ENCODE results near the gene SUZ12.
"Not testable (repeated sequence)": the region's sequence is repeated elsewhere in the genome, so short reads cannot be mapped to it uniquely, and the experiment has no call there.

Gene SUZ12

DNA sequence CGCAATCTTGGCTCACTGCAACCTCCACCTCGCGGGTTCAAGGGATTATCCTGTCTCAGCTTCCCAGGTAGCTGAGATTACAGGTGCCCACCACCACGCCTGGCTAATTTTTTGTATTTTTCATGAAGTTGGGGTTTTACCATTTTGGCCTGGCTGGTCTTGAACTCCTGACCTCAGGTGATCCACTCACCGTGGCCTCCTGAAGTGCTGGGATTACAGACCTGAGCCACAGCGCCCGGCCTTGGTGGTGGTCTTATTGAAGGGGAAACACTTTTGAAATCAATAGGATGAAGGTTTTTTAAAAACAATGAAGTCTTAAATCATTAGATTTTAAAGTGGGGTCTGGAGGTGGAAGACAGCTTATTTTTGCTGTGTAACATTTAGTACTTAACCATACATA lies 5.6 kb downstream of the SUZ12 start:
- in situ Hi-C loops (cut with HindIII; ENCODE audit: low sequenced_read_pairs) = not testable (repeated sequence)

DNA sequence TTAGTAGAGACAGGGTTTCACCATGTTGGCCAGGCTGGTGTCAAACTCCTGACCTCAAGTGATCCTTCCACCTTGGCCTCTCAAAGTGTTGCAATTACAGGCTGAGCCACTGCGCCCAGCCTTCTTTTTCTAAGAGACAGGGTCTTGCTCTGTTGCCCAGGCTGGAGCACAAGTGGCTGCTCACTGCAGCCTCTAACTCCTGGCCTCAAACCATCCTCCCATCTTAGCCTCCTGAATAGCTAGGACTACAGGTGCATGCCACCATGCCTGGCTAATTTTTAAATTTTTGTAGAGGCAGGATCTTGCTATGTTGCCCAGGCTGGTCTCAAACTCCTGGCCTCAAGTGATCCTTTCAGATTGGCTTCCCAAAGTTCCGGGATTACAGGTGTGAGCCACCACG lies 15.1 kb downstream of the SUZ12 start:
- in situ Hi-C loops (cut with HindIII; ENCODE audit: low sequenced_read_pairs) = not testable (repeated sequence)

DNA sequence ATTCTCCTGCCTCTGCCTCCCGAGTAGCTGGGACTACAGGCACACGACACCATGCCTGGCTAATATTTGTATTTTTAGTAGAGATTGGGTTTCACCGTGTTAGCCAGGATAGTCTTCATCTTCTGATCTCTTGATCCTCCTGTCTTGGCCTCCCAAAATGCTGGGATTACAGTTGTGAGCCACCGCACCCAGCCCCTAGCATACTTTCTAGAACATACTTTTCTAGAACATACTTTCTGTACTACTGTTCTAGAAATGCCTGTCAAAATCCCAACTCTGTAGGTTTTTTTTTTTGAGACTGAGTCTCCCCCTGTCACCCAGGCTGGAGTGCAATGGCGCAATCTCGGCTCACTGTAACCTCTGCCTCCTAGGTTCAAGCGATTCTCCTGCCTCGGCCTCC lies 27.3 kb downstream of the SUZ12 start:
- in situ Hi-C loops (cut with HindIII; ENCODE audit: low sequenced_read_pairs) = not testable (repeated sequence)

DNA sequence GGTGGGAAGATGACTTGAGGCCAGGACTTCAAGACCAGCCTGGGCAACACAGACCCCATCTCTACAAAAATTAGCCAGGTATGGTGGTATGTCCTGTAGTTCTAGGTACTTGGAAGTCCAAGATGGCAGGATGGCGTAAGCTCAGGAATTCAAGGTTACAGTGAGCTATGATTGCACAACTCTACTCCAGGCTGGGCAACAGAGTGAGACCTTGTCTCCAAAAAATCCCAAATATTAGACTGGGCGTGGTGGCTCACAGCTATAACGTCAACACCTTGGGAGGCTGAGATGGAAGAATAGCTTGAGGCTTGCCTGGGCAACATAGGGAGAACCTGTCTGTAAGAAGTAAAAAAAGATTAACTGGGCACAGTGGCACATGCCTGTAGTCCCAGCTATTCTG lies 30.8 kb downstream of the SUZ12 start:
- in situ Hi-C loops (cut with HindIII; ENCODE audit: low sequenced_read_pairs) = no loop called here

DNA sequence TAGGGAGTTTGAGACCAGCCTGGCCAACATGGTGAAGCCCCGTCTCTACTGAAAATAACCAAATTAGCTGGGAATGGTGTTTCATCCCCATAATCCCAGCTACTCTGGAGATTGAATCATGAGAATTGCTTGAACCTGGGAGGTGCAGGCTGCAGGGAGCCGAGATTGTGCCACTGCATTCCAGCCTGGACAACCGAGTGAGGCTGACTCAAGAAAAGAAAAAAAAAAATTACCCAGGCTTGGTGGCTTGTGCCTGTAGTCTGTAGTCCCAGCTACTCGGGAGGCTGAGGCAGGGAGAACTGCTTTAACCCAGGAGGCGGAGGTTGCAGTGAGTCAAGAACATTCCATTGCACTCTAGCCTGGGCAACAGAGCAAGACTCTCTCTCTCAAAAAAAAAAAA lies 33.6 kb downstream of the SUZ12 start:
- in situ Hi-C loops (cut with HindIII; ENCODE audit: low sequenced_read_pairs) = not testable (repeated sequence)

DNA sequence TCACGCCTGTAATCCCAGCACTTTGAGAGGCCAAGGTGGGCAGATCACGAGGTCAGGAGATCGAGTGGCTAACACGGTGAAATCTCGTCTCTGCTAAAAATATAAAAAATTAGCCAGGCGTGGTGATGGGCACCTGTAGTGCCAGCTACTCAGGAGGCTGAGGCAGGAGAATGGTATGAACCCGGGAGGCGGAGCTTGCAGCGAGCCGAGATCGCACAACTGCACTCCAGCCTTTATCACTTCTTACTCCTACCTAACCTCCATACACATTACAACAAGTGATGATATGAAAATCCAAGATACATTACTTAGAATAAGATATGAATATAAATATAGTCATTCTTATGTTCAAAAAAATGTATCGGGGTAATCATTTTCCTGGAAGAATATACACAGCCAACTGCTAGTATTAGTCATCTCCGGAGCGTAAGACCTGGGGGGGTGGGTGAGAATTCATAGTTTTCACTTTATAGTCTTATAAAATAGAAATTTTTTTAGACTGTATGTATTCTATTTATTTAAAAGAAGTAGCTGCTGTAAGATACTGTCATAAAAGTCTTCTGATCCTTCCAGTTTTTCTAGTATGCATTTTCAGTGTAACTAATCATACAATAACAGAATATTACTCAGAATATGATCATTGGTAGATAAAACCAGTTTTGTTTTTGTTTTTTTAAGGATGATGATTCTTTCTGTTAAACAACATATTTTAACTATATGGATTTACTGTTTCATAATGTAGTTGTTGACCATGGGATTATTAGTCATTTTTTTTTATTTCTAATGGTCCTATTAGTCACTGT lies 37.7 kb downstream of the SUZ12 start:
- in situ Hi-C loops (cut with HindIII; ENCODE audit: low sequenced_read_pairs) = not testable (repeated sequence)

DNA sequence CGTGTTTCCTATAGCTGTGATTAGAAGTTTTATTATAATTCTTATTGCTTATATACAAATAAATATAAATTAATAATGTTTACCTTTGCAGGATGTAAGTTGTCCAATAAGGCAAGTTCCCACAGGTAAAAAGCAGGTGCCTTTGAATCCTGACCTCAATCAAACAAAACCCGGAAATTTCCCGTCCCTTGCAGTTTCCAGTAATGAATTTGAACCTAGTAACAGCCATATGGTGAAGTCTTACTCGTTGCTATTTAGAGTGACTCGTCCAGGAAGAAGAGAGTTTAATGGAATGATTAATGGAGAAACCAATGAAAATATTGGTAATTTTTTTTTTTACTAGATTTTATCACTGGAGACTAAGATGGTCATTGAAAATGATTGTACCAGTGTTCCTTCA lies 38.6 kb downstream of the SUZ12 start:
- in situ Hi-C loops (cut with HindIII; ENCODE audit: low sequenced_read_pairs) = not testable (repeated sequence)

DNA sequence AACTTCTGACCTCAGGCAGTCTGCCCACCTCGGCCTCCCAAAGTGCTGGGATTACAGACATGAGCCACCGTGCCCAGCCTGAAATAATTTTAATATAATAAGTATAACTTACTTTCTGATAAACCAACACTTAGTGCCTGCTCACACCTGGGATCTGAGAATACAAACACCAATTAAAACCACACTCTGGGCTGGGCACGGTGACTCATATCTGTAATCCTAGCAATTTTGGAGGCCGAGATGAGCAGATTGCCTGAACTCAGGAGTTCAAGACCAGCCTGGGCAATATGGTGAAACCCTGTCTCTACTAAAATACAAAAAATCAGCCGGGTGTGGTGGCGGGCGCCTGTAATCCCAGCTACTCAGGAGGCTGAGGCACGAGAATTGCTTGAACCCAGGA lies 55.0 kb downstream of the SUZ12 start:
- in situ Hi-C loops (cut with HindIII; ENCODE audit: low sequenced_read_pairs) = not testable (repeated sequence)

DNA sequence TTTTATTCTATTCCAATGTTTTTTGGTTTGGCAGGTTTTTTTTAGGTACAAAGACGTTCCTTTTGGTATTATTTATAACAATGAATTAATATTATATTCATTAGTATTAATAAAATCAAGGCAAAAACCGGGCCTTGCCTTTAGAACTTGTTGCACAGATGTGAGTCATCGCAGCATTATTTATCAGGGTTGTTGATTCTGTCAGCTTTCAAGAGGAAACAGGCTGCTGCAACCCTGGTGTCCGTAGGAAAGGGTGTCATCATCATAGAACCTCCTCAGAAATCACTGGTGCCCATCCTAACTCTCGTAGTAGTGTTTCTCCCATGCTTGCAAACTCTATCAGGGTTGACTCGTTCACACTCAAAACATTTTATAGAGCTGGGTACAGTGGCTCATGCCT lies 60.2 kb downstream of the SUZ12 start:
- in situ Hi-C loops (cut with HindIII; ENCODE audit: low sequenced_read_pairs) = no loop called here

DNA sequence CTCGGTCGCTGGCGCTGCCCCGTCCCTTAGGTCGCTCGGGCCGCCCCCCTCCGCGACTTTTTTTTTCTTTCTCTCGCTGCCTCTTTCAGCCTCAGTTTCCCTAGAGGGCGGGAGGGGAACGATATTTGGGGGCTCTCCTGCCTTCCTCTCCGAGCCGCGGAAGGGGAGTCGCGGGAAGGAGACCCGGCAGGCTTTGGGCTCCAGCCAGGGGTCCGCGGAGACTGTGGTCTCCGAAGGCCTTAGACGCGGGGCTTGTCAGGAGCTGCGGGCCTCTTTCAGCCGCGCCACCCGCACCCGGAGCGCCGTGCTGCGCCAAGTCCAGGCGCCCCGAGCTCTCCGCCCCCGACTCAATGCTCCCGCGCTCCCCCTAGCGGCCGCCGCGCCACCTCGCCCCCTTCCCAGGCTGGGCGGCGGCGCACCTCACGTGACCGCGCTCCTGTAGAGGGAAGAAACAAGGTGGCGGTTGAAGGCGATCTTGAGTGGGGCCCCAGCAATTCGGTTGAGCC lies 70.2 kb downstream of the SUZ12 start, which contains the start of gene LRRC37B:
TSS of gene LRRC37B (plus strand) at position 427 of the 506 bp plus-strand sequence. CDS start 14,010 bp downstream, outside the sequence.
- in situ Hi-C loops (cut with HindIII; ENCODE audit: low sequenced_read_pairs) = loop anchor here (25.0 kb wide), 1 partner anchor 130 kb away; the partner anchor contains the start of gene RHOT1

DNA sequence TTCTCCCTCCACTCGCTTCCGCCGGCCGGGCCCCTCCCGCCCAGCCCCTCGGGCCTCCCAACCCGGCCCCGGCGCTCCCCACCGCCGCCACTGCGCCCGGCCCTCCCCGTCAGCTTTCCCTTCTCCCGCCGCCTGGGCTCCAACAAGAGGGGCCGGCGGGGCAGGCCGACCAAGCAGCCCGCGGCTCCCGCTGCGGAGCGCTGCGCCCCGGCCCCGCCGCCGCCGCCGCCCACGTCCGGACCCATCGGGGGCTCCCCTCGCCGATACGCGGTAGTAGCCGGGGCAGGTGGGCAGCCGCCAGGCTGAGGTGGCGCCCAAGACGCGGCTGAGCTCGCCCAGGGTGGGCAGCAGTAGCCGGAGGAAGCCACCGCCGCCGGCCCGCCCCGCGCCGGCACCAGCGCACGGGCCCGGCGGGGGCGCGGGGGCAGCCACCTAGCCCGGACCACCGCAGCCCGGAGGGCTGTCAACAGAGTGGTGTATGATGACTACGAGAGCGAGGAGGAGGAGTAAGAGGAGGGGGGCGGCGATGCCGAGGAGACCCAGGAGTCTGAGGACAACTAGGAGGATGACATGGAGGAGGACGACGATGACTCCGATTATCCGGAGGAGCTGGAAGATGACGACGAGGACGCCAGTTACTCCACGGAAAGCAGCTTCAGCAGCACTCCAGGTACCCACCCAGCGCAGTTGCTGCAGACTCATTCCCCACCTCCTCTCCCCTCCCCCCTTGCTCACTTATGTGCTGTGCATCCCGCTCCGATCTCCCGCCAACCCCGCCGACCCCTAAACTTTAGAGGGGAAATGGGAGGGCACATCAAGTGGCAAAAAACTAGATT lies 70.9 kb downstream of the SUZ12 start:
- in situ Hi-C loops (cut with HindIII; ENCODE audit: low sequenced_read_pairs) = loop anchor here (25.0 kb wide), 1 partner anchor 130 kb away; the partner anchor contains the start of gene RHOT1

DNA sequence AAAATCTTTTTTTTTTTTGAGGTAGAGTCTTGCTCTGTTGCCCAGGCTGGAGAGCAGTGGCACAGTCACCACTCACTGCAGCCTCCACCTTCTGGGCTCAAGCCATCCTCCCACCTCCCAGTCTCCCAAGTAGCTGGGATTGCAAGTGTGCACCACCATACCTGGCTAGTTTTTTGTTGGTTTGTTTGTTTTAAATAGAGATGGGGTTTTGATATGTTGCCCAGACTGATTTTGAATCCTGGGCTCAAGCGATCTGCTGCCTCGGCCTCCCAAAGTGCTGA lies 72.4 kb downstream of the SUZ12 start:
- in situ Hi-C loops (cut with HindIII; ENCODE audit: low sequenced_read_pairs) = loop anchor here (25.0 kb wide), 1 partner anchor 128 kb away; the partner anchor contains the start of gene RHOT1

DNA sequence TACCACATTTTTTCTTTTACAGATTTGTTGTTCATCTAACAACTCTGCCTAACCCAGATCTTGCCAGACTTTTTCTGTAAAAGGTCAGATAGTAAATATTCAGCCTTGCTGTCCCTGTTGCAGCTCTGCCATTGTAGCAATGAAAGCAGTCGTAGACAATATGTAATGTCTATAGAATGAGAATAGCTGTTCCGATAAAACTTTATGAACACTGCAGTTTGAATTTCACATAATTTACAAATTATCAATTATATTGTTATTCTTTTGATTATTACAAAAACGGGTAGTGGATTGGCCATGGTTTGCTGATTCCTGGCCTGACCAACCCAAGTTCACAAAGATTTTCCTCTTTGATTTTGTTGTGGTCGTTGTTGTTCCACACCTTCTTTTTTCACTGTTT lies 73.3 kb downstream of the SUZ12 start:
- in situ Hi-C loops (cut with HindIII; ENCODE audit: low sequenced_read_pairs) = loop anchor here (25.0 kb wide), 1 partner anchor 127 kb away; the partner anchor contains the start of gene RHOT1

DNA sequence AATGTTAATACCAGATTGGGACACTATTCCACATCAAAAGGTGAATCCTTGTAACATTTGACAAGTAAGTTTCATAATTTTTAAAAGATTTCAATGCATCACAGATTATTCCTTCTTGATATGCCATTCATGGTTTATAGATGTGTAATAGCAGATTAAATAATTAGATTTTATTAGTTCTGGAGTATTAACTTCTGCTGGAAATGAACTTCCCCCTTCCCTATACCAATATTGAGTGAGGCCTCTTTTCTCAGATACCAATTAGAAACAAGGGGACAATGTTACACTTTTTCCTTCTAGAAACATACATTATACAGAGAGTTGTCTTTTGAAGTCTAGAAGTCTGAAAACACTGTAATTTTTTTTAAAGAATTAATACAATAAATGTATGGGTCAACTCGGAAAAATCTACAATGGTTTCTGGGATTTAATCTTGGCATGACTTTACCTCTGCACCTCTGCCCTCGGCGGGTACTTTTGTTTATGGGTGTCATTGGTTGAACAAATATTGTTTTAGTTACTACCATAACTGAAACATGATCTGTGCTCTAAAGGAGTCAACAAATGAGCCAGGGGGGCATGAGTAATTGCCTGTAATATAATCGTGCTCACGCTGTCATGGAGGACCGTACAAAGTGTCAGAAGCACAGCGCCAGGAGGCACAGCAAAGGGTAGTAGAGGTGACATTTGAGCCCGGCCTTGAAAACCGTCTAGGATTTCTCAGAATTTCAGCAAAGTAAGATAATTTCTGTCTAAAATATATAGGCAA lies 78.6 kb downstream of the SUZ12 start:
- in situ Hi-C loops (cut with HindIII; ENCODE audit: low sequenced_read_pairs) = loop anchor here (25.0 kb wide), 1 partner anchor 122 kb away; the partner anchor contains the start of gene RHOT1

DNA sequence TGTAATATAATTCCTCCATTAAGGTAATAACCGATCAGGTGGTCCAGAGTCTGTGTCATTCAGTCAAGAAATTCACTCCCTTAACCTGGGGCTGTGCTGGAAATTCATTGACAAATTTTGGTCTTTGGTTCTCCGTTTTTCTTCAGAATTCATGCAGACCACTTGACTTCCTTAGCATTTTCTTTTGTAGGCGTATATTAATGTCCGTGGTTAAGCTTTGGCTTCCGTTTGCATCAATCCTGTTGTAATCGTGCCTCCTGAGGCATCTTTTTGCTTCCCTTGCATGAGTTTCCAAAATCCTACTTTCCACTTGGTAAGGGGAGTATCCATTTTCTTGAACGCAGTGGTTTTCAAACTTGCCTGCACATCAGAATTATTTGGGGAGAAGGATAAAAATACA lies 79.4 kb downstream of the SUZ12 start:
- in situ Hi-C loops (cut with HindIII; ENCODE audit: low sequenced_read_pairs) = loop anchor here (25.0 kb wide), 1 partner anchor 121 kb away; the partner anchor contains the start of gene RHOT1

DNA sequence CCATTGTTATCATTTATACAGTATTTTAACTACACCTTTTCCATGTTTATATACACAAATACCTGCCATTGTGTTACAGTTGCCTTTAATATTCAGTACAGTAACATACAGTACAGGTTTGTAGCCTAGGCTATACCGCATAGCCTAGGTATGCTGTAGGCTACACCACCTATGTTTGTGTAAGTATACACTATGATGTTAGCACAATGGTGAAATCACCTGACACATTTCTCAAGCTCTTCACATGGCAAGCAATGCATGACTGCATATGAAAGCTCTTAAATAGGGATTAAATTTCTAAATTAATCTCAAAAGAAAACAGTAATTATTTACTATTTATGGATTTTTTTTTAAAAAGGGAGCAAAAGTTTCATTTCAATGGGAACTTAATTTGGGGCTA lies 82.4 kb downstream of the SUZ12 start:
- in situ Hi-C loops (cut with HindIII; ENCODE audit: low sequenced_read_pairs) = loop anchor here (25.0 kb wide), 1 partner anchor 118 kb away; the partner anchor contains the start of gene RHOT1

DNA sequence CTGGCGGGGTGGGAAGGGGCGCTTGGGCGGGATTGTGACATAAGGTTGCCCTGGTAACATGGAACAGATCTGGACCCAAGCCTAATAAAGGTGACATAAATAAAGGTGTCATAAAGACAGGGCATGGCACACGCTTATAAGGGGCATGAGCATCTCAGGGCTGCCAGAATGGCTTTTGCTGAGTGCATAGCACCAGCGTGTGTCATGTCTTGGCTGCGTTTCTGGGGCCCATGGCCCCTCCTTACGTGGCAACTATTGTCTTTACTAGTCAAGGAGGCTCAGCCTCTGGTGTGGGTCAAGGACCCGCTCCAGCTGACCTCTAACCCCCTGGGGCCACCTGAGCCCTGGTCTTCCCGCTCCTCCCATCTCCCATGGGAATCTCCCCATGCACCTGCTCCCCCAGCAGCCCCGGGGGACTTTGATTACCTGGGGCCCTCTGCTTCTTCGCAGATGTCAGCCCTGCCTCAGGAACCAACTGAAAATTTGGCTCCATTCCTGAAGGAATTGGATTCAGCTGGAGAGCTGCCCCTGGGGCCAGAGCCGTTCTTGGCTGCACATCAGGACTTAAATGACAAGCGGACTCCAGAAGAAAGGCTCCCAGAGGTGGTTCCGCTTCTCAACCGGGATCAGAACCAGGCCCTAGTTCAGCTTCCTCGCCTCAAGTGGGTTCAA lies 84.3 kb downstream of the SUZ12 start:
- in situ Hi-C loops (cut with HindIII; ENCODE audit: low sequenced_read_pairs) = loop anchor here (25.0 kb wide), 1 partner anchor 116 kb away; the partner anchor contains the start of gene RHOT1

DNA sequence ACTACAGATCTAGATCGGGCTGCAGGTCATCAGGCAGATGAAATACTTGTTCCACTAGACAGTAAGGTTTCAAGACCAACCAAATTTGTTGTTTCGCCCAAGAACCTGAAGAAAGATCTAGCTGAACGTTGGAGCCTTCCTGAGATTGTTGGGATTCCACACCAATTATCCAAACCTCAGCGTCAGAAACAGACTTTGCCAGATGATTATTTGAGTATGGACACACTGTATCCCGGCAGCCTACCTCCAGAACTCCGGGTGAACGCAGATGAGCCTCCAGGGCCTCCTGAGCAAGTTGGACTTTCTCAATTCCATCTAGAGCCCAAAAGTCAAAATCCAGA lies 84.8 kb downstream of the SUZ12 start:
- in situ Hi-C loops (cut with HindIII; ENCODE audit: low sequenced_read_pairs) = loop anchor here (25.0 kb wide), 1 partner anchor 116 kb away; the partner anchor contains the start of gene RHOT1

DNA sequence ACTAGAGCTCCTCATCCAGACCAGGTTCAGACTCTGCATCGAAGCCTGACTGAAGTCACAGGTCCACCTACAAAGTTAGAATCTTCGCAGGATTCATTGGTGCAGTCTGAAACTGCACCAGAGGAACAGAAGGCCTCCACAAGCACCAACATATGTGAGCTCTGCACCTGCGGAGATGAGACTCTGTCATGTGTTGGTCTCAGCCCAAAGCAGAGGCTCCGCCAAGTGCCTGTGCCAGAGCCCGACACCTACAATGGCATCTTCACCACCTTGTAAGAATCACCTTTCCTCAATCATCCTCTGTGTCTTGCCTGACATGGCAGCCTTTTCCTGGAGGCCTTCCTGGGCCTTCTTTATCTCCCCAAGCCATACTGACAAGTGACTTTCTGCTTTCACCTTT lies 85.7 kb downstream of the SUZ12 start:
- in situ Hi-C loops (cut with HindIII; ENCODE audit: low sequenced_read_pairs) = loop anchor here (25.0 kb wide), 1 partner anchor 115 kb away; the partner anchor contains the start of gene RHOT1

DNA sequence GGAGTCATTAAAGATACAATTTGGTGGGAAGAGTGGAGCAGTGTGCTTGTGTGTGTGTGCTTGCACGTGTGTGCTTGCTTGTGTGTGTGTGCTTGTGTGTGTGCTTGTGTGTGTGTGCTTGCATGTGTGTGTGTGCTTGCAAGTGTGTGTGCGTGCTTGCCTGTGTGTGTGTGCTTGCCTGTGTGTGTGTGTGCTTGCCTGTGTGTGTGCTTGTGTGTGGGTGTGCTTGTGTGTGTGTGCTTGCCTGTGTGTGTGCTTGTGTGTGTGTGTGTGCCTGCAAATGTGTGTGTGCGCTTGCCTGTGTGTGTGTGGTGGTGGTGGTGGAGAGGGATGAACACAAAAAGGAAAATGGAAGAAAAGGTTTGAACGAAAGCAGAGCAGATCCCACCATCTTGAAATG lies 90.5 kb downstream of the SUZ12 start:
- in situ Hi-C loops (cut with HindIII; ENCODE audit: low sequenced_read_pairs) = not testable (repeated sequence)

Data from endothelial cell of hepatic sinusoid (primary cell).